GM19438 (cell line): ENCODE results near the gene LCE7A.

ENCODE experiments used
- ATAC-seq: cut with Tn5 transposase; IDR thresholded peaks from one replicate; pipeline ENCODE4 v1.9.1; 2021; ENCODE audit warnings: low read depth; ENCODE audit not compliant: unreplicated experiment

The LCE7A gene

DNA sequence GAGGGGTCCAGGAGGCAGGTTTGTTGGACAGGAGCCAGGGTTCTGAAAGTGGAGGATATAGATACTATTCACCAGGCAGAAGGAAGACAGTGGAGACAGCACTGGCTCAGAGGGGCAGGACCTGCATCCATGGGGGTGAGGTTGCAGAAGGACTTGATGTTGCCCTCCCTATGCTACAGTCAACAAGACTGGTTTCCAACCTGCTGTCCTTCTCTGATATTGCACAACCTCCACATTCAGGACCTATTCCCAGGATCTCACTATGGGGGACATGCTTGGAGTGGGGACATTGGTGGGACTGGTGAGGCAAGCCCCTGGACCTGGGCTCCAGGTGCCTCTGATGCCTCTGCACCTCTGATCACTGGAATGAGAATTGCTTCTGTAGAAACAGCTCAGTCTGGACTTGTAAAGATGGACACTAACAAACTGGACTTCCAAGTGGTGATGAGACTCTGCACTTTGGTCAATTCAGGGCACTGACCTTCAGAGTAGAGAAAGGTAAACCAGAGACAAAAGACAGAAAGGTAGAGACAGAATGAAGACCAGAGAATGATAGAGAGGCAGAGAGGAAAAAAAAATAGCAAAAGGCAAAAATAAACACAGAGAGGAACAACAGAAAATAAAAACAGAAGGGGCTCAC lies 19.9 kb downstream of the LCE7A start:
- no peak for ATAC-seq

DNA sequence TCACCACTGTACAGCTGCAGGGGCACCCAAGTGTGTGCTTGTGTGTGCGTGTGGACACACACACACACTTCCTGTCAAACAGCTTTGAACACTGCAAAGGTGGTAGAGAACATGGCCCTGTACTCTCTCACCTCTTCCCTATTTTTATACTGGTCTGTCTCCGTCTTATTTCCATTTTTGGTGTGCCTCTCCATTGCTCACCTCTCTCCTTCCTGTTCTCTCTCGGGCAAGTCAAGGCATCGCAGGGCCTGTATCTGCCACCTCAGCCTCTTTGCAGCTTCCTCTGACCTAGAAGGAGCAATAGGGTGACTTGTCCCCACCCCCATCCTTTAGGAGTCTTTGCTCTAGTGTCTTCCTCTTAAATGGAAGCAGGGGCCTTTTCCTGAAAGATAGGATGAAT lies 20.5 kb downstream of the LCE7A start:
- ATAC-seq, result no peak

DNA sequence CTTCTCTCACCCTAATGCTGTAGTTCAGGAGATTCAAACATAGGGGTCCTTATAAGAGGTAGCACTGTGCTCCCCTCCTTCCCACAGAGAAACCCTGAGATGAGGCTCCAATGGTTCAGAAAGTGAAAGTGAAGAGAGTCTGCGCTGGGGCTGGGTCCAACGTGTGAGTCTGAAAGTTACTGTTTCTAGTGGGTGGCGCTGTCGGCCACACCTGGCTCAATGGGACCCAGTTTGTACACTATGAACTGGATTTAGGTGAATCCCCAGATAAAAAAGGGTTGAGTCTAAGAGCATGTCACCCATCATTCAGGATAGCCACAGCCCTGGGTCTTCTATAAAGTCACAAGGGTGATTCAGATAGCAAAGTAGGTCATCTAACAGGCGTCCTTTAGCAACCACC lies 21.1 kb downstream of the LCE7A start:
- no peak for ATAC-seq

- ATAC-seq, result no peak
Measured at GRCh38 chr1:152884085-152884484, 24.3 kb downstream of the LCE7A start.

GRCh38 chr1:152884506-152884905 lies 24.7 kb downstream of the LCE7A start:
- no peak for ATAC-seq

DNA sequence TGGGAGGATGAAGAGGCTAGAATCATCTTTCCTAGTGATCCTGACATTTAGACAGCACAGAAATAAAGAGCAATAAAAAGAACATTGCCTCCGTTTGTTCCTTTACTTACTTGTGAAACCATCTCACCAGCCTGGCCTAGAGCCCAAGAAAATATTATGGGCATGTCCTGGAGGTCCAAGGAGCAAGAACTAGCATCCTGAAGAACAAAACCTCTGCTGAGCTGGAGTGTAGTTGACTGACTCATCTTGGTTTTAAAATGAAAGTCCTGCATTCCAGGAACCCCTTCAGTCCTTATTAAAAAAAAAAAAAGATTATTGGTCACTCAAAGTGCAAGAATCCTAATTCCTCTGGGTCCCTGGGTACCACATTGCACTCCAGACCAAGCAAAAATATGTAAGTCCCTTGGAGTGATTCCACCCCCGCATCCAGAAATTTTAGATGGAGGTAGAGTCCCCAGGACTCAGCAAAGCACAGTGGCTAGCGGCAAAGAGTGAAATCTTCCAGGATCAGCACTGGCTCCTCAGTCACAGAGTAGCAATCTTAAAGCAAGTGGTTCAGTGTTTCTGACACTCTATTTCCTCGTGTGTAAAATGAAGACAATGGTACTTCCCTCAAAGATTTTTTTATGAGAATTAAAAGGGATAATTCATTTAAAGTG lies 25.3 kb downstream of the LCE7A start:
- ATAC-seq, result no peak

GRCh38 chr1:152886085-152886484 lies 26.3 kb downstream of the LCE7A start:
- ATAC-seq, result no peak

DNA sequence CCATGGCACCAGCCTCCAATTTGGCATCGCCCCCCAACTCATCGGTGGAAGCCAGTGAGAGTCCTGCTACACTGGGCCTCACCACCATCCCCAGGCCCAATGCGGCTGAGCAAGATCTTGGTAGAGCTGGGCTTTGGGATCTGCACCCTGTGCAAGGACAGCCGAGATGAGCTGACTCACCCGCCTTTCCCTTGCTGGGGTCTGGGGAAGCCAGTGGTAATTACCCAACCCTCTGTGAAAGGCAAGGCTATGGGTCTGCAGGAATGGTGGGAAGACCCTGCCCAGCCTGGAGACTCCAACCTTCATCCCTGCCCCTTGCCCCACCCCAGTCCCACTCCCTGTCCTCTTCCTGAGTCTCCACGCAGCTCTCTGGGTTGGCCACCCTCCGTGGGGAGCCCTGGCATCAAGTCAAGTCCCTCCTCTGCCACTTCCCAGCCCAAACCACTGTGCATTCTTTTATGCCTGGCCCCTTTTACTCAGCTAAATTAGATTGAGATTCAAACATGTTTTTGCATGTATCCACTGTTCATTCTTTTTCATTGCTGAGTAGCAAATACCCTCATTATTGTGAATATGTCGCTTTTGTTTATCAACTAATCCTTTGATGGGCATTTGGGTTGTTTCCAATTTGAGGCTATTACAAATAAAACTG lies 27.1 kb downstream of the LCE7A start:
- no peak for ATAC-seq

GRCh38 chr1:152888126-152888525 lies 28.3 kb downstream of the LCE7A start:
- ATAC-seq, result no peak

DNA sequence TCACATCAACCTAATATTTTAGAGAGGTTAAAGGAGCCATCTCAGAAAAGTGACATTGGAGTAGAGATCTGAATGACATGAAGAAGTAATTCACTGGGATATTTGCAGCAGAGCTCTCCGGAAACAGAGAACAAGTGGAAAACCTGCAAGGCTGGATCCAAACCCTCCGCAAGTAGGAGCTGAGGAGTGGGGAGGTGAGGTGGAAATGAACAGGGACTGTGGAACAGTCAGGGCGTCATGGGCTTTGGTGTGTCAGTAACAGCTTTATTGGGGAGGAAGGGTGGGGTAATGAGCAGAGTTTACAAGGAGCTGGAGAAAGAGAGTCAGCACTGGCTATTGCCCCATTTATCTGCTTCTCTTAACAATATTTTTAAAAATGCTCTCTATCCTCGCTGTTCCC lies 39.2 kb downstream of the LCE7A start:
- no peak for ATAC-seq

- ATAC-seq, result no peak
Measured at GRCh38 chr1:152899883-152900282, 40.1 kb downstream of the LCE7A start.

DNA sequence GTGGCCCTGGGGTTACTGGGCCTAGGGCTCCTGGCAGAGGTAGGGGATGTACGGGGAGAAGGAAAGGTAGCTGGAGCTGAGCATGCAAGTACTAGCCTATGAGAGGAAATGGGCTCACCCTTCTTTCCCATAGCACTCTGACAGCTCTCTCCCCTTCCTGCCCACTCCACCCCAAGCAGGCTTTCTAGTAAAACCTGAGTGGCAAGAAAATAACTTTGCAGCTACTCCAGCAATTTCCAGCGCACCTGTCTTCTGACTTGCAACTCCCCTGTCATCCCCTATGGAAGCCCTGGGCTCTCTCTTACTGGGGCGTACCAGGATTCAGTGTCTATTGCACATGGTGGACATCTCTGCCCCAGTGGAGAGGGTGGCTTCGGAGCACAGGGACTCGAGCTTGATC lies 41.8 kb downstream of the LCE7A start:
- ATAC-seq, result no peak

DNA sequence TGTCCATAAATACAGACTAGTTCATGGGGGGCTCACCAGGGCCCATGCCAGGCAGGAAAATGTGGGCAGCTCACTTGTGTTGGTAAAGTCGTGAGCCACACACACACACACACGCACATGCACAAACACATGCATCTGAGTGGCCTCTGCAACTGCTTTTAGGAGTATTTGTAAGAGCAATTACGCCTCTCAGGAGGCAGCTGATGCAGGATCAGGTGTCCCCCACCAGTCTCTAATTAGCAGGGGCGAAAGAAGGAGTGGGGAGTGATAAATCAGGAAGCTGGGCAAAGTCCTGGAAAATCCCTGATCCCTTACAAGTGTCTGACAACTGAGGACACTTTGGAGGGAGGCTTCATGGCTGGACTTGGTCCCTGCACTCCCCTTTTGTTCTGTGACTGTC lies 42.8 kb downstream of the LCE7A start:
- ATAC-seq, result no peak

DNA sequence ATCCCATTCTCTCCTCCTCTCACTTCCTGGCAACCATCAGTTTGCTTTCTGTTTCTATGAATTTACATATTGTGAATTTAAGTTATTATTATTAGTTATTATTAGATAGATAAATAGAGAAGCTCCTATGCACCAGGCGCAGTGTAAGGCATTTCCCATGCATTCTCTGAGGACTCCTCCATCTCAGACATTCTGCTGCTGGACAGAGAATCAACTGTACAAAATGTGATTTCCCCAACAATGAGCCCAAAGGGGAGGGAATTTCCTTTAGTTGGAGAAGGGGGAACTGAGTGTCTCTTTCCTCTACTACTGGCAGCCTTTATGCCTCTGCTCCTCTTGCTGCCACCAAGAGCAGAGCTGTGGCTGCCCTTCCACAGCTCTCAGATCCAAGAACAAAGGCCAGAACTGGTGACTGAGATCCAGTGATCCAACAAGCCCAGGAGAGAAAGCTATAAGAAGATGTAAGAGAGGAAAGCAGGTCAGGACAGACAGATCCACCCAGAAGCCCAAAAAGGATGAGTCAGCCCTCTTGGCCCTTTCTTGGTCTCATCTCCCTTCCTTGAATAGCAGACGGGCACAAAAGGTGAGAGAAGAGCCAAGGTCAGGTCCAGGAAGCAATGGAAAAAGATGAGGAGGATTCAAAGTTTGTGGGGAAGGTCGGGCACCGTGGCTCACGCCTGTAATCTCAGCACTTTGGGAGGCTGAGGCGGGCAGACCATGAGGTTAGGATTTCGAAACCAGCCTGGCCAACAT lies 45.1 kb downstream of the LCE7A start:
- ATAC-seq, result no peak

GRCh38 chr1:152906023-152906565 lies 46.3 kb downstream of the LCE7A start:
- no peak for ATAC-seq

GRCh38 chr1:152907686-152908601 lies 48.1 kb downstream of the LCE7A start, which contains the start of gene IVL:
Gene IVL (plus strand): TSS chr1:152908546. CDS start chr1:152909798, 1,252 bp downstream.
- no peak for ATAC-seq

GRCh38 chr1:152909206-152909605 lies 49.4 kb downstream of the LCE7A start:
- no peak for ATAC-seq
